SH-SY5Y (cell line): ENCODE measurements around the gene RHEBL1.

Source experiments
- GATA2 ChIP-seq: IDR thresholded peaks from 2 replicates; pipeline ENCODE4 v1.6.1; 2011; ENCODE audit warnings: mild to moderate bottlenecking, low read depth, low read length
- GATA3 ChIP-seq: IDR thresholded peaks from 2 replicates; pipeline ENCODE4 v1.6.1; 2011; ENCODE audit warnings: low read depth, mild to moderate bottlenecking, low read length, moderate library complexity

GRCh38 chr12:49019120-49019430 is 50.7 kb downstream of the RHEBL1 start:
- TF ChIP-seq GATA2 (no peak), GATA3 (no peak)
